ENCODE data around the gene NANS. TPM values are rescaled to one million over a fixed set of nuclear protein-coding genes. Genes with fewer than 3 reads are reported as not detected.

Gene NANS
- total and polyA plus RNA-seq, 10 of the 15 experiments (the other 5 are each of a cell fraction or from before 2014, with no cell fraction given) = 21.0 to 126 (median 52.3) TPM

DNA sequence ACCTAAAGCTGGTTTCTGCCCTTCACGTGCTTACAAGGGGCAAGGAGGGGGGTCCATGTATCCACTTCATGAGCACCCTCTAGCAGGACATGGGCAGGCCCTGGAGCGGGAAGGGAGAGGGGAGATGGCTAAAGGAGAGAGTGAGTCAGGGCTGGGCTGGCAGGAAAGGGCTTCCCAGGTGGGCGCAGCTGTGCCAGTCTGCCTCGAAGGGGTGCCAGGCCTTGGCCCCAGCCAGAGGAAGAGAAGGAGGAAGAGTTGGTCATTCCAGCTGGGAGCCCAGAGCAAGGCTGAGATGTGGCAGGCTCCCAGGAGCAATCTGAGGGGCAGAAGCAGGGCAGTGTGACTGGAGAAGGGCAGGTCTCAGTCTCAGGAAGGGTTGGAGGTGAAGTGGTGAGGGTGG is 37.8 kb downstream of the NANS start:
- CTCF ChIA-PET = interaction anchor here (1.2 kb wide), 1 partner anchor 106 kb away, joined by 4 read pairs; no protein-coding TSS in a partner anchor
- no peak overlapping the region for H3K4me2 ChIP-seq (ENCODE audit: control insufficient read depth, insufficient read depth)
- SMC1A ChIA-PET (ENCODE audit: uncharacterized antibody, unreplicated experiment) = no interaction called here
- H3K27me3 ChIP-seq (replicated peaks in 1 of 2; ENCODE audit: control insufficient read depth in 2 of 2, insufficient read depth in 2 of 2, low read length in 1 of 2) = no peaks in the 10 kb centered on the region
- no TSS peak for BruUV-seq (replicated peaks)
- 74% methylated on average over 4 of the region's 4 CpGs for WGBS (ENCODE audit: insufficient coverage, insufficient replicate concordance, low lambda C conversion rate, missing lambda C conversion rate)
- H2AFZ ChIP-seq (ENCODE audit: control insufficient read depth, low read depth, low read length) = no peak overlapping the region
- RAD21 ChIA-PET (ENCODE audit: unreplicated experiment) = no interaction called here
- DNase-seq (ENCODE audit: low read depth, low spot score) = no peak
- FAIRE-seq = no peak
- H4K20me1 ChIP-seq (ENCODE audit: control insufficient read depth, insufficient read depth) = no peaks in the 10 kb centered on the region
- no peak overlapping the region for H3K4me3 ChIP-seq
- in situ Hi-C loops (cut with MboI) (no loop called here), intact Hi-C loops (cut with micrococcal nuclease; ENCODE audit: unreplicated experiment) (no loop called here)
- H3K4me1 ChIP-seq (ENCODE audit: control insufficient read depth, insufficient read depth, low read length) = peaks cover 23% of the 10 kb centered on the region
- H3K9me3 ChIP-seq (replicated peaks; ENCODE audit: control insufficient read depth, insufficient read depth, low read length) = no peaks in the 10 kb centered on the region; the same call in 2 of the 3 replicates
- H3K36me3 ChIP-seq (ENCODE audit: control insufficient read depth in 2 of 2, insufficient read depth in 2 of 2, low read length in 1 of 2) = peaks cover 8 to 23% of the 10 kb centered on the region in 2 experiments; a peak in 3 of 4 replicates
- no peak overlapping the region for H3K27ac ChIP-seq (ENCODE audit: control insufficient read depth, insufficient read depth)
- POLR2A ChIA-PET = no interaction called here
- H3K79me2 ChIP-seq (ENCODE audit: control insufficient read depth, insufficient read depth, low read length) = peaks cover 1% of the 10 kb centered on the region
- no peak for ATAC-seq
- no peak overlapping the region for H3K9ac ChIP-seq (ENCODE audit: control insufficient read depth, insufficient read depth, low read length)
- TF ChIP-seq IRF4 (IDR thresholded peaks at IDR 0.05; ENCODE audit: low read depth, low read length) (no peak), CBX5 (IDR thresholded peaks at IDR 0.05; ENCODE audit: low read depth) (no peak), RELA (IDR thresholded peaks at IDR 0.05; ENCODE audit: borderline replicate concordance, partially characterized antibody) (no peak), NFXL1 (IDR thresholded peaks at IDR 0.05; ENCODE audit: borderline replicate concordance) (no peak), ZNF384 (IDR thresholded peaks at IDR 0.05; ENCODE audit: borderline replicate concordance, low read depth, low read length) (no peak)
- TF ChIP-seq, protein P1, sequence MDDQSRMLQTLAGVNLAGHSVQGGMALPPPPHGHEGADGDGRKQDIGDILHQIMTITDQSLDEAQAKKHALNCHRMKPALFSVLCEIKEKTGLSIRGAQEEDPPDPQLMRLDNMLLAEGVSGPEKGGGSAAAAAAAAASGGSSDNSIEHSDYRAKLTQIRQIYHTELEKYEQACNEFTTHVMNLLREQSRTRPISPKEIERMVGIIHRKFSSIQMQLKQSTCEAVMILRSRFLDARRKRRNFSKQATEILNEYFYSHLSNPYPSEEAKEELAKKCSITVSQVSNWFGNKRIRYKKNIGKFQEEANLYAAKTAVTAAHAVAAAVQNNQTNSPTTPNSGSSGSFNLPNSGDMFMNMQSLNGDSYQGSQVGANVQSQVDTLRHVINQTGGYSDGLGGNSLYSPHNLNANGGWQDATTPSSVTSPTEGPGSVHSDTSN (IDR thresholded peaks at IDR 0.05; ENCODE audit: insufficient replicate concordance, low read depth, low read length) = no peak
- TF ChIP-seq, protein P2, sequence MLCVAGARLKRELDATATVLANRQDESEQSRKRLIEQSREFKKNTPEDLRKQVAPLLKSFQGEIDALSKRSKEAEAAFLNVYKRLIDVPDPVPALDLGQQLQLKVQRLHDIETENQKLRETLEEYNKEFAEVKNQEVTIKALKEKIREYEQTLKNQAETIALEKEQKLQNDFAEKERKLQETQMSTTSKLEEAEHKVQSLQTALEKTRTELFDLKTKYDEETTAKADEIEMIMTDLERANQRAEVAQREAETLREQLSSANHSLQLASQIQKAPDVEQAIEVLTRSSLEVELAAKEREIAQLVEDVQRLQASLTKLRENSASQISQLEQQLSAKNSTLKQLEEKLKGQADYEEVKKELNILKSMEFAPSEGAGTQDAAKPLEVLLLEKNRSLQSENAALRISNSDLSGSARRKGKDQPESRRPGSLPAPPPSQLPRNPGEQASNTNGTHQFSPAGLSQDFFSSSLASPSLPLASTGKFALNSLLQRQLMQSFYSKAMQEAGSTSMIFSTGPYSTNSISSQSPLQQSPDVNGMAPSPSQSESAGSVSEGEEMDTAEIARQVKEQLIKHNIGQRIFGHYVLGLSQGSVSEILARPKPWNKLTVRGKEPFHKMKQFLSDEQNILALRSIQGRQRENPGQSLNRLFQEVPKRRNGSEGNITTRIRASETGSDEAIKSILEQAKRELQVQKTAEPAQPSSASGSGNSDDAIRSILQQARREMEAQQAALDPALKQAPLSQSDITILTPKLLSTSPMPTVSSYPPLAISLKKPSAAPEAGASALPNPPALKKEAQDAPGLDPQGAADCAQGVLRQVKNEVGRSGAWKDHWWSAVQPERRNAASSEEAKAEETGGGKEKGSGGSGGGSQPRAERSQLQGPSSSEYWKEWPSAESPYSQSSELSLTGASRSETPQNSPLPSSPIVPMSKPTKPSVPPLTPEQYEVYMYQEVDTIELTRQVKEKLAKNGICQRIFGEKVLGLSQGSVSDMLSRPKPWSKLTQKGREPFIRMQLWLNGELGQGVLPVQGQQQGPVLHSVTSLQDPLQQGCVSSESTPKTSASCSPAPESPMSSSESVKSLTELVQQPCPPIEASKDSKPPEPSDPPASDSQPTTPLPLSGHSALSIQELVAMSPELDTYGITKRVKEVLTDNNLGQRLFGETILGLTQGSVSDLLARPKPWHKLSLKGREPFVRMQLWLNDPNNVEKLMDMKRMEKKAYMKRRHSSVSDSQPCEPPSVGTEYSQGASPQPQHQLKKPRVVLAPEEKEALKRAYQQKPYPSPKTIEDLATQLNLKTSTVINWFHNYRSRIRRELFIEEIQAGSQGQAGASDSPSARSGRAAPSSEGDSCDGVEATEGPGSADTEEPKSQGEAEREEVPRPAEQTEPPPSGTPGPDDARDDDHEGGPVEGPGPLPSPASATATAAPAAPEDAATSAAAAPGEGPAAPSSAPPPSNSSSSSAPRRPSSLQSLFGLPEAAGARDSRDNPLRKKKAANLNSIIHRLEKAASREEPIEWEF (IDR thresholded peaks at IDR 0.05; ENCODE audit: insufficient replicate concordance, low read depth, low read length) = no peak
- TF ChIP-seq, protein P3, sequence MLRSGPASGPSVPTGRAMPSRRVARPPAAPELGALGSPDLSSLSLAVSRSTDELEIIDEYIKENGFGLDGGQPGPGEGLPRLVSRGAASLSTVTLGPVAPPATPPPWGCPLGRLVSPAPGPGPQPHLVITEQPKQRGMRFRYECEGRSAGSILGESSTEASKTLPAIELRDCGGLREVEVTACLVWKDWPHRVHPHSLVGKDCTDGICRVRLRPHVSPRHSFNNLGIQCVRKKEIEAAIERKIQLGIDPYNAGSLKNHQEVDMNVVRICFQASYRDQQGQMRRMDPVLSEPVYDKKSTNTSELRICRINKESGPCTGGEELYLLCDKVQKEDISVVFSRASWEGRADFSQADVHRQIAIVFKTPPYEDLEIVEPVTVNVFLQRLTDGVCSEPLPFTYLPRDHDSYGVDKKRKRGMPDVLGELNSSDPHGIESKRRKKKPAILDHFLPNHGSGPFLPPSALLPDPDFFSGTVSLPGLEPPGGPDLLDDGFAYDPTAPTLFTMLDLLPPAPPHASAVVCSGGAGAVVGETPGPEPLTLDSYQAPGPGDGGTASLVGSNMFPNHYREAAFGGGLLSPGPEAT (IDR thresholded peaks at IDR 0.05; ENCODE audit: low read depth) = no peak
- TF ChIP-seq, protein P4, sequence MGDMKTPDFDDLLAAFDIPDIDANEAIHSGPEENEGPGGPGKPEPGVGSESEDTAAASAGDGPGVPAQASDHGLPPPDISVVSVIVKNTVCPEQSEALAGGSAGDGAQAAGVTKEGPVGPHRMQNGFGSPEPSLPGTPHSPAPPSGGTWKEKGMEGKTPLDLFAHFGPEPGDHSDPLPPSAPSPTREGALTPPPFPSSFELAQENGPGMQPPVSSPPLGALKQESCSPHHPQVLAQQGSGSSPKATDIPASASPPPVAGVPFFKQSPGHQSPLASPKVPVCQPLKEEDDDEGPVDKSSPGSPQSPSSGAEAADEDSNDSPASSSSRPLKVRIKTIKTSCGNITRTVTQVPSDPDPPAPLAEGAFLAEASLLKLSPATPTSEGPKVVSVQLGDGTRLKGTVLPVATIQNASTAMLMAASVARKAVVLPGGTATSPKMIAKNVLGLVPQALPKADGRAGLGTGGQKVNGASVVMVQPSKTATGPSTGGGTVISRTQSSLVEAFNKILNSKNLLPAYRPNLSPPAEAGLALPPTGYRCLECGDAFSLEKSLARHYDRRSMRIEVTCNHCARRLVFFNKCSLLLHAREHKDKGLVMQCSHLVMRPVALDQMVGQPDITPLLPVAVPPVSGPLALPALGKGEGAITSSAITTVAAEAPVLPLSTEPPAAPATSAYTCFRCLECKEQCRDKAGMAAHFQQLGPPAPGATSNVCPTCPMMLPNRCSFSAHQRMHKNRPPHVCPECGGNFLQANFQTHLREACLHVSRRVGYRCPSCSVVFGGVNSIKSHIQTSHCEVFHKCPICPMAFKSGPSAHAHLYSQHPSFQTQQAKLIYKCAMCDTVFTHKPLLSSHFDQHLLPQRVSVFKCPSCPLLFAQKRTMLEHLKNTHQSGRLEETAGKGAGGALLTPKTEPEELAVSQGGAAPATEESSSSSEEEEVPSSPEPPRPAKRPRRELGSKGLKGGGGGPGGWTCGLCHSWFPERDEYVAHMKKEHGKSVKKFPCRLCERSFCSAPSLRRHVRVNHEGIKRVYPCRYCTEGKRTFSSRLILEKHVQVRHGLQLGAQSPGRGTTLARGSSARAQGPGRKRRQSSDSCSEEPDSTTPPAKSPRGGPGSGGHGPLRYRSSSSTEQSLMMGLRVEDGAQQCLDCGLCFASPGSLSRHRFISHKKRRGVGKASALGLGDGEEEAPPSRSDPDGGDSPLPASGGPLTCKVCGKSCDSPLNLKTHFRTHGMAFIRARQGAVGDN (IDR thresholded peaks at IDR 0.05) = no peak

All from GM12878 (cell line).